ENCODE measurements around the gene XPNPEP3.

DNA sequence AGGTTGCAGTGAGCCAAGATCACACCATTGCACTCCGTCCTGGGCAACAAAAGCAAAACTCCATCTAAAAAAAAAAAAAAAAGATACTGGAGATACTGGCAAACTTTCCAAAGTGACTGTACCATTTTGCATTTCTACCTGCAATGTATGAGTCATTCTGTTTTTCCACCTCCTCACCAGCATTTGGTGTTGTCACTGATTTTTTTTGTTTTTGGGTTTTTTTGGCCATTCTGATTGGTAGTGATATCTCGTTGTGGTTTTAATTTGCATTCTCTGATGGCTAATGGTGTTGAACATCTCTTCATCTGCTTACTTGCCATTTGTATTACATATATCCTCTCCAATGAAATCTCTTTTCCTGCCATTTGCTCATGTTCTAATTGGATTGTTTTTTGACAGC lies 82.3 kb downstream of the XPNPEP3 start:
- TF ChIP-seq EZH2 (IDR thresholded peaks at IDR 0.05; ENCODE audit: insufficient read depth, poor library complexity, severe bottlenecking) (no peak), EZH2phosphoT487 (IDR thresholded peaks at IDR 0.05; ENCODE audit: insufficient read depth, low read depth) (no peak)
